H4 (cell line): ENCODE data around the gene DDAH1. TPM values are rescaled to one million over a fixed set of nuclear protein-coding genes. Genes with fewer than 3 reads are reported as not detected.

Experiments used
- DNase-seq: peaks from one replicate; pipeline ENCODE4 v3.0.0-alpha.2; 2015; ENCODE audit warnings: low spot score
- total RNA-seq: library from RNA; depleted of rRNA; stranded (reverse); fragments of >200 nt; shearing (Covaris generic); gene quantifications from 2 replicates; pipeline ENCODE4 v1.2.3, GENCODE V29; 2014

The DDAH1 gene
- total RNA-seq, 1 experiment from 2014 or later = 6.1 TPM

DNA sequence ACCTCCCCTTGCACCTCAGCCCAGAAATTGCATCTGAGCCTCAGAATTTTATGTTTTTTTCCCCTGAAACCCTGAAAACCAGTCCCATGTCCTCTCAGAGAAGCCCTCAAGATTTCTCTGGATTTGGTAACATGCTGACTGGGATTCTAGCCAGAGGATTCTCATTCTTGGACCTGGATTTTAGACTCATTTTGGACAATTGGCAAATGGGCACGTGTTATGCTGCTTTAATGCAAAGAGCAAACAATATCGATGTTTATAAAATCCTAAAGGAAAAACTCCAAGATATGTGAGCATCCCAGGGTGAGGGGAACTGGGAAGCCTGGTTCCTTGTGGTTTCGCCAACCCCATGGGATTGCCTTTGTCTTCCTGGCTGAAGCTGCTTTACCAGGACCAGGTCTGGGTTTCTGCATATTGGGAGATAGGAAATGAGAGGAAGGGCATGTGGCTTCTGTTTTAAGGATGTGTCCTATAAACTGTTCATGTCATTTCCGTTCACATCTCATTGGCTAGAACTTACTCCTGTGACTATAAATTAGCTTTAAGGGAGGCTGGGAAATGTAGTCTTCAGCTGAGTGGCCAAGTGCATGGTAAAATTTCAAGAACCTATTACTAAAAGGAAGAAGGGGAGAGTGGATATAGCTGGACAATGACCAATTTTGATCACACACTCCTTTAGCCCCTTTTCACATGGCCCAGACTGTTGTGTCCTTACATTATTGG lies 161.4 kb downstream of the DDAH1 start:
- DNase-seq = no peak

DNA sequence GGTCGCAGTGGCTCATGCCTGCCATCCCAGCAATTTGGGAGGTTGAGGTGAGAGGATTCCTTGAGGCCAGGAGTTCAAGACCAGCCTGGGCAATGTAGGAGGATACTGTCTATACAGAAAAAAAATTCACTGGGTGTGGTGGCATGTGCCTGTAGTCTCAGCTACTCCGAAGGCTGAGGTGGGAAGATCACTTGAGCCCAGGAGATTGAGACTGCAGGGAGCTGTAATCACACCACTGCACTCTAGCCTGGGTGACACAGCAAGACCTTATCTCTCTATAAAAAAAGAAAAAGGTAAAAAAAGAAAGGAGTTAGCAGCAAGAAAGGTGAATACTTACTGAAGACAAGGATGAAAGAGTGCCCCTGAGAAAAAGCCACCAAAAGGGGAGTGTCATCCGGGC lies 164.8 kb downstream of the DDAH1 start:
- DNase-seq = no peak

DNA sequence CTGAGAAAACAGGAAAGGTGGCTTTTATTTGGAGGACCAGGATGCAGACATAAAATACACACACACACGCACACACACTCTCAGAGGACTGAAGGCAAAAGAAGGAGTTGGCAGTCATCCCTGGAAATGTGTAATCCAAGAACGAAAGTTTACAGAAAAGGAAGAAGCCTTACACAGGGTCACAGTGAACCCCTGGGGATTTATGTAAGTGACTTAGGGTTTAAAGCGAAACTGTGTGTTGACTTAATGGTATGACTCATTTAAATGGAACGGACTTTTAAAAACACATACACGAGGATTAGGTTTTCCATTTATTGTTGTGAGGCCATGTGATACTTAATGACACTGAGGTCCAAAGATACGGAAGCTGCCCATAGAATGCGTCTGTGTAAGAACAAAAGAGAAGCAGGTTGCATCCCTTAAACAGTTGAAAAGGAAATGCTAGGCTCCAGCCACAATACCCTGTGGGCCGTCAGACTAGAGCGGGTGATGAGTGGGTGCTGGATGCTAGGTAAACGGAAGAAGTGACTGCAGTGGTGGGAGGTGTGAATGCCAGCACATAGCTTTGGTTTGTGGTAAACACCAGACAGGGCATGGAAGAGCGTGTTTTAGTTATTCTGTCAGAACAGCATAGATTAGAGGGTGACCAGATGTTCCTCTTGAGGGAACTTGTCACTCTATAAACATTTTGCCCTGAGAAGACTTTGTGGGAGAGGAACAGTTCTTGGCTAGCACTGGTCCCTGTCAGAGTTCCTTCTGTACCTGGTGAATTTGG lies 166.9 kb downstream of the DDAH1 start:
- peak; percentile 91 for DNase-seq

DNA sequence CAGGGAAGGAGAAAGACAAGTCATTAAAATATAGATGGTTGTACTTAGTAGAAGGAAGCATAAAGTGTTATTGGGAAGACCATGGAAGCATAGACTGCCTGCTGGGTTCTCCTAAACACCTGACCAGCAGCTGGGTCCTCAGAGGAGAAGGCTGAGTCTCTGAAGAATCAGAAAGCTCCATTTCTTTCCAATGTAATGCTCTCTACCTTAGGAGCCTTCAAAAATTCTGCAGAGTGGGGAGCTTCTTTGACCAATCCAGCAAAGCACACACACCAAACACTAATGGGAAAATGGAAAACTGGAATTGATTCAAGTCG lies 167.5 kb downstream of the DDAH1 start:
- no peak for DNase-seq

DNA sequence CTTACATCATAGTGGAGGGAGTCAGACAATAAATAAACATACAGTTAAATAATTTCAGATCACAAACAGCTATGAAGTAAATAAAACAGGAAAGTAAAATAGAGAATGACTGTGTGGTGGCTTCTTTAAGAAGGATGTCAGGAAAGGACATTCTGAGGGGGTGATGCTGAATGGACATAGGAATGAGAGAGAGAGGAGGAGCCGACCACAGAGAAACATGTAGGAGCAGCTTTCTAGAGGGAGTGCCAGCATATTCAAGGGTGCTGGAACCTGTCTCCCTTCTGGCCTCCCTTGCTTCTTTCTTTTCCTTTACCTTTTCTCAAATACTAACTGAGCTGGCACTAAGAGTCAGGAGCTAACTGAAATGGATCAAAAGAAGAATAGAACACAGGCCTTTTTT lies 168.0 kb downstream of the DDAH1 start:
- no peak for DNase-seq

DNA sequence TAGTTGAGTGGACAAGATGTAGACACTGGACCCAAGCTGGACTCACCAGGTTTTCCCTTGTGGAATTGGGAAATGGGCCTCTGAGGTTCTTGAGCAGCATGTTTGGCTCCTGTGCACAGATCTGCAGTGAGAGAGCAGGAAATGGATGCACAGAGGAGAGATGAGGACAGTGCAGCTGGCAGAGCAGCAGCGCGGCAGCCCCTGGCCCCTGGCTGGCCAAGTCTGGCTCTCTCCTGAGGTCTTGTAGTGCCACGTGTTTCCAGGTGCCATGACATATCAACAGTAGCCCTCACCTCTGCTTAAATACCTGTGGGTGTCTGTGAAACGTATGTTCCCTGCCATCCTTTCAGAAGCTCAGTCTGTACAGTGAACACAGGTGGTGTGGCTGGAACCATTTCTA lies 169.3 kb downstream of the DDAH1 start:
- no peak for DNase-seq

DNA sequence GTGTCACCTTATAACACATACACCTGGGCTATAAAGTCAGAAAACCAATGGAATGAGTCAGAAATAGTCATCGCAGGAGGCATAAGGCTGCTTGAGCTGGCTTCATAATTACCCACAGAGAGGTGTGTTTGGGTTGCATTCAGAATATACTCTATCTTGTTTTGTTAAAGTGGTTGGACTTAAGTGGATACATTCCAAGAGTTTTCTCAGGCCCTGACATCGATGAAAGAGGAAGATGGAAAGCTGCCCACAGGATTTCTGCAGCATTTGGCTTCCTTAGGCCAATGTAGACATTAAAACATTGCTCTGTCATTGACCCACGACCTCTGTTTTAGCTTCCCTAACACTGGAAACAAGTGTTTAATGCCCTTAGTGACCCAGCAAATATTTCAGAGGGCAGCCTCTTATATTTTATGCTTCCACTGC lies 169.9 kb downstream of the DDAH1 start:
- peak; percentile 16 for DNase-seq

DNA sequence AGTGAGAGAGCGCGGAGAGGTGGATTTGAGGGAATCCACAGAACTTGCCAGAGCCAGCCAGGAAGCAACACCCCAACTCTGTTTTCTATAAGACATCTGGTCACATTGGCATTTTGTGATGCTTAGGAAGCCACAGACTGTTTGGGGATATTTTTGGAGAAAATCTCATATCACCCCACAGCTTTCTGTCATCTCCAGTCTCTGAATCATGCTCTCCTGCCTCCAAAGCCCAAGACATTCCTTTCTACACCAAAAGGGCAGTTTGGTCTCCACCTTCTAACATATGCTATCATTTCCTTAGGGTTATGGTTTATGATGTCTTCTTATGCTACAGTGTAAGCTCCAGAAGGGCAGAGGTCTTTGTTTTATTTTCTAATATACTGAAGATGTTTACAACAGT lies 174.1 kb downstream of the DDAH1 start:
- no peak for DNase-seq

DNA sequence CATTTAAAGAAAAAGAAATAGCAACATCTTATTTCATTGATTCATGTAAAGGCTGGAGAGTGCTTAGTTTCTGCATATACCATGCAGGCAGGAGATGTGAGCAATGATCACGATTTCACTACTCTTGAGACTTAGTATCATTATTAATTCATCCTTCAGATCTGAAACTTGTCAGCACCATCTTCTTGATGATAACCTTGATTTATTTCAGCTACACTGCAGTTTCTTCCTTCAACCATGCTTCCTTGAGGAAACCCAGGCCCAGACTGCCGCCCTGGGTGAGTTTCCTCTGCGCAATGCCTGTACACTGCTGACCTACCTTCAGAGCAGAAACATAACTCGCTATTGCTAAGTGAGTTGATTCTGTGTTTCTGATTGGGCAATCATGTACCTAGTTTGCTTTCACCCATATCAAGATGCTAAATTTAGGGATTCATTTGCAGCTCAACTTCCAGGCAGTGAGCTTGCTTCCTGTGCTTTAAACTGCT lies 175.1 kb downstream of the DDAH1 start:
- no peak for DNase-seq

DNA sequence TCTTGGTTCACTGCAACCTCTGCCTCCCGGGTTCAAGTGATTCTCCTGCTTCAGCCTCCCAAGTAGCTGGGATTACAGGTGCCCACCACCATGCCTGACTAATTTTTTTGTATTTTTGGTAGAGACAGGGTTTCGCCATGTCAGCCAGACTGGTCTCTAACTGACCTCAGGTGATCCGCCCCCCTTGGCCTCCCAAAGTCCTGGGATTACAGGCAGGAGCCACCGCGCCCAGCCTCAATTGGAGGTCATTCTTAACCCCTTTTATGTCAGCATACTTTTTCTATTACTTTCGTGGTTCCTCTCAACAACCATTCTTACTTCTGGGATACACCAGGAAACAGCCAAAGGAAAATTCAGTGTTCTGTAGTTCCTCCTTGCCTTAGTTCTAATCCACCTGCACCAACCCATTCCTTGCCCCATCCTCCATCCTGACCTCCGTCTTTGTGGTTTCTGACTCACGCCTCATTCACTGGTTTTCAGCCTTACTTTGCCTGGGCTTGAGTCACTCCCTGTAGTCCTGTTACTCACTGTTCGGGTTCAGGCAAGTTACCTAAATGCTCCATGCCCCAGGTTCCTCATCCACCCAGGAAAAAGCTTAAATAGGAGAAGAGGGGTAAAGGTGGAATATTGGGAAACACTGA lies 175.6 kb downstream of the DDAH1 start:
- peak; percentile 71 for DNase-seq

DNA sequence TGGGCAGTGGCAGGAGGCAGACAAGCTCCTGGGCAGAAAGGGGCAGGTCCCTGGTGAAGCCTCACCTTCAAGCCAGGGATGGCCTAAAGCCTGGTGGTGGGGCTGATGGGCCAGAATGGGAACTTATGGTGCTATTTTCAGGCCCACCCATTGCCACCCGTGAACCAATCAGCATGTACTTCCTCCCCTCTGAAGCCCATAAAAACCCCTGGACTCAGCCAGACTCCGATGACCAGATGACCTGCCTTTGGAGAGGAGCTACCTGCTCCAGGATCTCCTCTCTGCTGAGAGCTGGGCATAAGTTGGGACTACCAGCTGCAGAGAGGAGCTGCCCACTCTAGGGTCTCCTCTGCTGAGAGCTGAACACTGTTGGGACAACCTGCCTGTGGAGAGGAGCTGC lies 180.8 kb downstream of the DDAH1 start:
- DNase-seq = no peak

DNA sequence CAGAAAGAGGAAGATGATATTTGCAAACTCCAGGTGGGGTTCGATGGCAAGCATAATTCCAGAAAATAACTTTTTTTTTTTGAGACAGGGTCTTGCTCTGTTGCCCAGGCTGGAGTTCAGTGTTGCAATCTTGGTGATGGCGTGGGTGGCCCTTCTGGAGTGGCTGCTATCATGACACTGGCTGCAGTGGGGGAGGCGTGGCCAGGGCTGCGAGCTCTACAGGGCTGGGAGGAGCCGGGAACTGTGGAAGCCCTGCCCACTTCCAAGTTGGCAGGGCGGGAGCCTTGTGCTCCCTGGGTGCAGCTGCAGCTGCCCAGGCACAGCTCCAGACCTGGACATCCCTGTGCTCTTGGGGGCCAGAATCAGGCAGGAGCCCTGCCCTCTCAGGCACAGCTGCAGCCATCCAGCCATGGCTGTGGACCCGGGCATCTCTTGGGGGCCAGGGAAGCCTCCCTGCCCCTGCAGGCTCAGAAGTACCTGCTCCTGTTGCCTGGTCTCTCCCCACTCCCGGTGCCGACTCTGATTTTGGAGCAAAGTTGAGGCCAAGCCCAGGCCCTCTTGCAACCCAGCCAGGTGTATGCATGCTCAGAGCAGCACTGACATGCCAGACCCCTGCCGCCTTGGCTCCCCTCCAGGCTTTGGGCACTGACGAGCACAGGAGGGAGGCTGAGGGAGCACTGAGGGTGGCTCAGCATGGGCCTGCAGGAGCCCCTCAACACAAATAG lies 181.3 kb downstream of the DDAH1 start:
- no peak for DNase-seq

DNA sequence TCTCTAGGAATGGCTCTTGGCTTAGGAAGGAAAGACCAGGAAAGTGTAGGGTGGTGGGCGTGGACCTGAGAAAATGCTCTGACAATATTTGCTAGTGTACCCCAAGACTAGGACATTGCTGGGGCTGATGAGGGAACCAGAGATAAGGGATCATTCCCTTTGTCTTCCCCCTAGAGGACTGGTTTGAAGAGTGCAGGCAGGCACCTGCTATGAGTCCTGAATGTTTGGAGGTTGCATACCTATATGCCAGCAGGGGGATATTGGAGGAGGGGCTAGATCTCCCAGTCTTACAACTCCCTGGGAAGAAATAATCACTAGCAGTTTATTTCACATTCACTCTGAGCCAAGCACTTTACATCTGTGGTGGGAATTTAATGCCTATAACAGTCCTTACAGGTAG lies 182.5 kb downstream of the DDAH1 start:
- no peak for DNase-seq

DNA sequence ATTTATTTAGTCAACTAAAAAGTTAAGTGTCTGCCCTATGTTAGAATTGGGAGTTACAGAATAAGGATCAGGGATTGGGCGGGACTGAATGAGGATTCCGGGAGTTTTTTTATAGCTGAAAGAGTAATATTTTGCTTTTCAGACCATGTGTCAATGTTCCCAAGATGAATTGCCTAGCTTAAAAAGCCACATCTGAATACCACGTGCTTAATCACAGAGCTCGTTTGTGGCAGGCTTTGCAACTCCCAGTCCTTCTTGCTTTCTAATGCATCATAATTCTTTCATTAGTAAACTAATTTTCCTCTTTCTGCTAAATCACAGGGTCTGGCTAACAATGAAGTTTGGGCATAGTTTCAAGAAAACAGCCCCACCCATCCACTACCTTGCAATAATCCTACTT lies 184.3 kb downstream of the DDAH1 start:
- DNase-seq = no peak

DNA sequence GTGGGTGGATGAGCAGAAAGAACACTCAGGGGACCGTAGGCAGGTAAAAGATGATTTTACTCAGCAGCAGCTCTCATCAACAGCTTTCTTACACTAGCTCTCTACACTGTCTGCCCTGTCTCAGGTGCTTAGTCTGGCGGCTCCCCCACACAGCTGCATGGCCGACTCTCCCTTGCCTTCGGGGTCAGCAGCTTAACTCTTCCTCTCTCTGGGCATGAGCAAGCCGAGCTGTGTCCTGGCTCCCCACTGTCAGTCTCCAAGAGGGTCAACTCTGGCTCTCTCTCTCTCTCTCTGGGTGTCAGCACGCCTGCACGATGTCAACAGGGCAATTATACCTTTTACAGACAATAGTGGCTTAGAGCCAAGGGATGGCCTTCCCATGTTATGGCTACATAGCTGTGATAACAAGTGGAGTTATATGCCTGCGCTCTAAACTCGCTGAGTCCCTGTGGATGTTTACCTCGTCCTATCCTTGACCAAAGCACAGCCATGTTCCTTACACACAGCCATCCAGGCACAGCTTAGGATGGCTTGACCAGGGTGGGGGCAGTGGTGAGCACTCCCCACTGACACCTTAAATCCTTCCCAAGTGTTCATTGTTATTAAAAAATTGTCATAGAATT lies 185.4 kb downstream of the DDAH1 start:
- DNase-seq = no peak

DNA sequence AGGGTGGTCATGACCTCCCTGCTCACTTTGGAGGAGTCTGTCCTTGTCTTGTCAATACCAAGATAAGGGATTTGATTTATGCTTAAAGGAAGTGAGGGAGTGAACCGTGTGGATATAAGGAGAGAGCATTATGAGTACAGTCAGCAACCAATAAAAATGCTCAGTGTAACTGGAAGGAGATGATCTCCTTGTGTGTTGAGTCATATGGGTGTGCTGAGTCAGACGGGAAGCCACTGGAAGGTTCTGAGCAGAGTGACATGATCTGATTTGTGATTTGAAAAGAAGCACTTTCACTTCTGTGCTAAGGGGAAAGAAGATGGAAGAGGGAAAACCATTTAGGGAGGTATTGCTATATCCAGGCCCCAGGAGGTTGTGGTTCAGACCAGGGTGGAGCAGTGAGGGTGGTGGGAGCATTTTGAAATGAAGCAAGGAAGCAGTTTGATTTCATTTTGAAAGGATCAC lies 186.1 kb downstream of the DDAH1 start:
- peak; percentile 86 for DNase-seq

DNA sequence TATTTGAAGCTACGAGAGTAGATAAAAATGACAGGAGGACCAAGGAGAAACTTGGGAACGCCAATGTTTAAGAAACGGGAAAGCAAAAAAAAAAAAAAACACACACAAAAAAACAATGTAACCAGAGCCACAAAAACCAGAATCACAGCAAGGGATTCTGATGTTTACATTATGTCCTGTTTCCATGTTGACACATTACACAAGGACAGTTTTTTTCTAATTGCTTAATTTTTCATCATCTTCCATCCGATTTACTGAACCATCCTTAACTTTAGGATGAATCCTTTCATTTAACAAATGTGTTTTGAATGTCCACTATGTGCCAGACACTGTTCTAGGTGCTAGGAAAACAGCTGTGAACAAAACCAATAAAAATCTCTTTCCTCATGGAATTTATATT lies 187.2 kb downstream of the DDAH1 start:
- no peak for DNase-seq

DNA sequence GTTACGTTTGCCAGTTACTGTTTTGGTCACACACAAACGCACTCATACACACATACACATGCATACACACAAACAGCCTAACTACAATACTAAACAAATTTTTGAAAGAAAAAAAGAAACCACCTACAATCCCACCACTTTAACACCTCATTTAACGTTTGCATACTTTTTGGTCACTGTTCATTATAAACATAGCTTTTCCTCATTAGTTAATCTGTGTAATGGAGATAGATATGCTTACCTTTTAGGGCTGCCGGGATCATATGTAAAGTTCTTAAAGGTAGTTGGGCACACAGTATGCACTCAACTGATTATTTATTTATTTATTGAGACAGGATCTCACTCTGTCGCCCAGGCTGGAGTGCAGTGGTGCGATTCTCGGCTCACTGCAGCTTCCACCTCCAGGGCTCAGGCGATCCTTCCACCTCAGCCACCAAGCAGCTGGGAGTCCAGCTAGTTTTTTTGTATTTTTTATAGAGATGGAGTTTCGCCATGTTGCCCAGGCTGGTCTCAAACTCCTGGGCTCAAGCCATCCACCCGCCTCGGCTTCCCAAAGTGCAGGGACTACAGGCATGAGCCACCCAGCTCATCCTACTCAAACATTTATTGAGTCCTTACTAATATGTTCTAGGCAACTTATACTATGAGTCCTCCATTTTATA lies 187.8 kb downstream of the DDAH1 start:
- DNase-seq = no peak

DNA sequence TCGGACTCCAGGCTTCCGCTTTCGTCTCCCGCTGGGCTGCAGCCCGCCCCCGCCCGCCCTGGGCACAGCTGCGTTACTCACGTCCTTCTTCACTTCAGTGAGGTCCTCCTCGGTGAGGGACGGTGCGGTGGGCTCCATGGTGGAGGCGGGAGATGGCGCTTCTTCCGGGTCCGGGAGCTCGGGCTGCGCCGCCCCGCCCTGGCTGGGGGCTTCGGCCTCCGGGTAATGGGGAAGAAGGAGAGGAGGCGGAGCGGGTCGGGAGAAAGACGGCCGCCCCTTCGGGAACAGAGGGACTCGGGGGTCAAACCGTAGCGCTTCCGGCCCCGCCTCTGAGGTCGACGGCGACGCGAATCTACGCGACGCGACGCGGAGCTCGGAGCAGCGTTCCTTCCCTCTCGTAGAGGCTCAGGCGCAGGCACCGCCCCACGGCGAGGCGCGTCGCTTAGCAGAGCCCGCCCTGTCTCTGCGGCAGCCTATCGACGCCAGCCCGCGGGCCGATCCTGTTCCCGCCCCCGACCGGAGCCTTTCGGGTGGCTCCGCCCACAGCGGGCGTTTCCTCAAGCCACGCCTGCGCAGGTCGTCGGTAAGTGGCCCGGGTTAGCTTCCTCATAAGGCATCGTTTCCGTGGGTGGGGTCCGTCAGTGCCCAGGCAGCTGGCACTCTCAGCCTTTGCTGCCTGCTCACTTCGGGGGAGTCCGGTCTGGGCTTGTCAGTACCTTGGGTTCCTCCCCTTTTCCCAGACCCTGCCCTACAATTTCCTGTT lies 188.6 kb downstream of the DDAH1 start, which contains the start of gene BCL10:
TSS of gene BCL10 (minus strand) at position 418 of the 763 bp plus-strand sequence. CDS start at position 138, 280 bp downstream.
- DNase-seq = peak; percentile 97

DNA sequence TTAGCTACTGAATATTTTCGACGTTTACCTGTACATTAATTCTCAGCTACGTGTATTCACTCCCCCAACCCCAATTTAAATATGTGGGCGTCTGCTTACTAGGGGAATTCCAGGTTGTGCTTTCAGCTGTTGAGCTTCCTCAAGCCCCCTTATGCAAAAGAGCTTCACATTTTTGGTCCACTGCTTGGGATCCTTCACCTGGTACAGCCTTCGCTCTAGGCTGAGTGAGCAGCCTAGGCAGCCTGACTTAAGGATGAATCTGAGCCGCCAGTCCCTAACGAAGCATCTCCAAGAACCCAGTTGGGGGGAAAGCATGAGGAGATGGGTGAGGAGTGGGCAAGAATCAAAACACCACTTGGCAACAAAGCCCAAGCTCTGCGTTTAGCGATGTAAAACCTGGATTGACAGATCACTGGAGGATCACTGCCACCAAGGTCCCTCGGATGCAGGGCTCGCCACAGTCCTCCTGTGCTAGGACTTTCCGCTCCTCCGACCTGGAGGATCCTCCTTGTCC lies 189.2 kb downstream of the DDAH1 start:
- DNase-seq = no peak
